Hematopoietic multipotent progenitor cell treated with erythropoietin and hydrocortisone succinate and interleukin-3 and kit ligand, for 6 days (in vitro differentiated cells): ENCODE results near the gene KRTAP1-4.
"Not testable (repeated sequence)": the region's sequence is repeated elsewhere in the genome, so short reads cannot be mapped to it uniquely, and the experiment has no call there.

Source experiments
- DNase-seq: peaks from one replicate; pipeline ENCODE4 v3.0.0-alpha.2; 2015

KRTAP1-4 gene

DNA sequence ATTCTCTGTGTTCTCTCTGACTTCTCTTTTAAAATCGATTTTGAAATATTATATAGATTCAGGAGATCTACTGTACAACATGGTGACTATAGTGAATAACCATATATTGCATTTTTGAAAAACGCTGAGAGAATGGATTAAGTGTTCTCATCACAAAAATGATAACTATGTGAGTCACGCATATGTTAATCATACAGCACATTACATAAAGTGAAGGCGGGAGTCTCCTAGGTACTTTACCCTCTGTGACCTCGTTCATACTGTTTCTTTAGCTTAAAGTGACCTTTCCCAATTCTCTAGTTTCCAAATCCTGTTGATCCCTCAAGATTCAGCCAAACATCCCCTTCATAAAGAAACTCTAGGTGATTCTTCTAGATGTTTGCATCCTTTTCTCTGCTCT is 27.2 kb downstream of the KRTAP1-4 start:
- no peak for DNase-seq

DNA sequence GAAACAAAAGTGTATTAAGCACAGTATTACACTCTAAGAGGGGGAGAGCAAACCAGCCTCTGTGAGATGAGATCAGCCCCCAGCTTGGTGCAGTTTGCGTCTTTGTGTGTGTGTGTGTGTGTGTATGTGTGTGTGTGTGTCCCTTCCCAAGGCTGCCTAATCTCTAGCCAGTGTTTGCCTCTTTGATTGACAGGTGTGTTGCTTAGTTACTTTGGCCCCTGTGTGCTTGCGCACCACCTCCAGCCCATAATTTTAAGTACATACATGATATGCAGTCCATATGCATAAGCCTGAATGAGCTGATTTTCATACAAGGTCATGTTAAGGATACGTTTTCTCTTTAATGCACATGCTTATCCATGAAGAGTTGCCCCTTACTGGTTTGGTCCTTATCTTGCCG is 28.2 kb downstream of the KRTAP1-4 start:
- DNase-seq, result no peak

DNA sequence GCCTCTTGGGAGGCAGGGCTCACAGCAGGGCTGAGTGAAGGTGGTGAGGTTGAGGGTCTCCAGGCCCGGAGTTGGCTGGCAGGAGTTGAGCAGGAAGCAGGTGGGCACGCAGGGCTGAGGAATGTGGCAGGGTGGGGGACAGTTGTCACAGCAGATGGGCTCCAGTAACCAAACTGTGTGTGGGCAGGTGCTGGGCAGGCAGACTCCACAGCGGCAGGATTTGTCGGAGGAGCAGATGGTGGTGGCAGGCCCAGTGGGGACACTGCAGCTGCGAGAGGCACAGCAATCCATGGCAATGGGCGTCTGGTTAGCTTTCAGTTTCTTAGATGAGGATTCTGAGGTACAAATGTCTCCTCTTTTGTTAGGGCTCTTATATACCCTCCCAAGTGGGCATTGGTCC is 30.4 kb downstream of the KRTAP1-4 start, which contains the start of gene KRTAP3-2:
Gene KRTAP3-2 (minus strand): TSS at position 344 of the 400 bp plus-strand sequence. CDS start 53 bp downstream, at position 291.
- not testable (repeated sequence) for DNase-seq

DNA sequence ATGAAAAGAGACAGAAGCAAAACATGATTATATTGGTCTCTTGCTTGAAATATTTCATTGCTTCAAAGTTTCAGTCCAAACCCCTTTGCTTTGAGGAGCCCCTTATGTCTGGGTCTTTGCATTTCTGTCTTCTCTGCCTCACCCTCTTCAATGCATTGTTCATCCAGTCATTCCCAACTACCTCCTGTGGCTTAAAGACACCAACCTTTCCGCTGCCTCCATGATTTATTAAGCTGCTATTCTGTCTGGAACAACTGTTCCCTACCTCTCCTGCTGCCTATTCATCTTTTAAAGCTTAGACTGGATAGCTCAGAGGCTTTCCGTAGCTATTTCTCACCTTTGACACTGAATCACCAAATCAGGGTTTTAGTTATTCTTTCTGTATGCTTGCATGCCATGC is 32.6 kb downstream of the KRTAP1-4 start:
- DNase-seq, result no peak

DNA sequence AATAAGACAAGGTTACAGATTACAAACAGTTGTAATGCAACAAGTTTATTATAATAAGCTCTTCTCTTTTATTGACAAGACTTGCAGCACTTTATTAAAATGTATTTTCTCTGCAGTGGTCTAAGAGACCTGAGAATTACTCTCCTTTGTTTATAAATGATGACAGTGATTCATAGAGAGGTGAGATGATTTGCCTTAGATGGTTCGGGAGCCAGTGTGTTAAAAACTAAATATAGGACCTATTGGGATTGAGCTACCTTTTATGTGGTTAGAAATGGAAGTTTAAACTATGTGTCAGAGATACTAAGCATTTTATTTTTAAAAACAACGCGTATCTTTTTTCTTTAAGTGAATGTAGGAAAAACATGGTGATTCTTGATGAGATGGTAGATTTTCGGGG is 33.2 kb downstream of the KRTAP1-4 start:
- DNase-seq, result no peak

DNA sequence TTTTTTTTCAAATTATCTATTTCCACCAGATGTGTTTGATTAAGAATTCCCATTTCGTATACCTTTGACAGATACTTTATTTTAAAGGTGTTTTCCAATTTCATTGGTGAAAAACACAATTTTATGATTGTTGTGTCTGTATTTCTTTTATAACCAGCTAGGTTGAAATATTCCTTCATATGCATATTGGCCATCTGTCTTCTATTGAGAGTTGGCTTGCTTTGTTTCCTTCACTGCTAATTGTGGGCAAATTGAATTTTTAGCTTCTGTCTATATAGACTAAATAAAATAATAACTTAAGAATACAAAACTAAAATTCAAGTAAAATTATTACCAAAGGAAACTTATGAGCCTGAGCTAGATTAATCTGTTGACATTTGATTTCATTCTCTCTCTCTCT is 34.9 kb downstream of the KRTAP1-4 start:
- DNase-seq, result no peak

DNA sequence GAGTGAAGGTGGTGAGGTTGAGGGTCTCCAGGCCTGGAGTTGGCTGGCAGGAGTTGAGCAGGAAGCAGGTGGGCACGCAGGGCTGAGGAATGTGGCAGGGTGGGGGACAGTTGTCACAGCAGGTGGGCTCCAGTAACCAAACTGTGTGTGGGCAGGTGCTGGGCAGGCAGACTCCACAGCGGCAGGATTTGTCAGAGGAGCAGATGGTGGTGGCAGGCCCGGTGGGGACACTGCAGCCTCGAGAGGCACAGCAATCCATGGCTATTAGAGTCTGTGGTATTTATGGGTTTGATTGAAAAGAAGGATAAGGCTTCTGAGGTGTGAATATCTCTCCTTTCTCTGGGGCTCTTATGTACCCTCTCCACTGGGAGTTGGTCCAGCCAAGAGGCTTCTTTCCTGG is 36.2 kb downstream of the KRTAP1-4 start, which contains the start of gene KRTAP3-3:
Gene KRTAP3-3 (minus strand): TSS at position 326 of the 400 bp plus-strand sequence. CDS start 67 bp downstream, at position 259.
- DNase-seq, result no peak

DNA sequence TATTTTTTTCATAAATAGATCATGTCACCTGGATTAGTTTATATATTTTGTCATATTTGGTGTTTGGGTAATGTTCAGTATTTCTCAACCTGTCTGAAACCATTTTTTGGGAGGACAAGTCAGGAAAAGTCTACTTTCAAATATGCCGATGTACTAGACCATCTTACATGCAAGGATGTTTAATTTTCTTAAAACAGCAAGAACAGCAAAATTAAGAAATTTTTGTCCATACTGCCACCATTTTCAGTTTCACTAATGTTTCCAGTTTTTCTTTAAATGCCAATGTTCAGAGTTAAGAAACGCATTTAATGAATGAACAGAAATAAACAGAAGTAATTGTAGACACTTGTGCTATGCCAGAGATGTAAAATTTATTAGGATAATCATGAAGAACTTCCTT is 36.9 kb downstream of the KRTAP1-4 start:
- DNase-seq, result no peak

DNA sequence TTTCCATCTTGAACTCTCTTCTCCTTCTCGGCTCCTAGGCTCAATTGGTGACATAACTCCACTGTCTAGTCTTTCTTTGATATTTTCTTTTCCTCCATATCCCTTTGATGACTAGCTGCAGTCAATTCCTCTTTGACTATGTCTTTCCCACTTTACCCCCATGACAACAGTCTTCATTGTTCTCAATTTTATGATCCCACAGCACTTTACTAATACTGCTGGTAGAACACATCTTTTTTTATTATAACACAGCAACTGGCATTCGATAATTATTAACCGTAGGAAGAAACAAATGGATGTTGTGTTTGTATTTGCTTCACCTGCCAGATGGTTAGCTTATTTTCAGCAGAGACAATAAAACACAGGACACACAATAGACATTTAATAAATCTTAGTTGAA is 37.3 kb downstream of the KRTAP1-4 start:
- no peak for DNase-seq

DNA sequence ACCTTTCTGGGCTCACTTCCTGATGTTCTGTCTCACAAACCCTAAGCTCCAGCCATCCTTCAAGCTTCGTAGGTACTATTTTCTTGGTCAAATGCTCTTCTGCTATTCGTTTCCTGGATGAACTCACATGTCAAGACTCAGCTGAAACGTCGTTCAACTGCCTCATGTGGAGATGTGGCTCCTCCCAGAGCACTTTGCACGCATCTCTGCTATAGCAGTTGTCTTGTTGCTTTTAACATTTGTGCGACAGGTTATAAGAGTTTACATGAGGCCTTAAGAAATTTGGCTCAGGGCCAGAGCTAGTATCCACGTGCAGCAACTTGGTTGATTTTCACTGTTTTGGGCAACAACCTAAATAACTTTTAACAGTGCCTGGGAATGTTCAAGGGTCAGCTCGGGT is 43.1 kb downstream of the KRTAP1-4 start:
- DNase-seq, result no peak

DNA sequence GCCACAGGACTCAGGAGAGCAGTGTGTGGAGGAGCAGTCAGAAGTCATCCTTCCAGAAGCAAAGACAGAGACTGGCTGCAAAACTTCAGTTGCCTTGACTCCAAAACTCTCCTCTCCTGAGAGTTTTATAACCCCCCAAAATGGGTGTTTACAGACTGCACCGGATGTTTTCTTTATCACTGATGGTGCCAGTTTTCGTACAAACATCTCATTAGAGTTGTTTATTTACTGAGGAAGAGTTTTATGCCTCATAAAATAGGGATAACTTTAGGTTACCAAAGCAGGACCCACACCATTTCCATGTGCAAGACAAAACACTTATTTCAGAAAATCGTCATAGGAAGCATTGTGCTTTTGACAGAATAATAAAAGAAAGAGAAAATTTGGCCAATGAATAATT is 45.8 kb downstream of the KRTAP1-4 start, which contains the start of gene KRT40:
Gene KRT40 (minus strand): TSS at position 101 of the 400 bp plus-strand sequence. CDS start 53 bp downstream, at position 48.
- DNase-seq, result no peak

DNA sequence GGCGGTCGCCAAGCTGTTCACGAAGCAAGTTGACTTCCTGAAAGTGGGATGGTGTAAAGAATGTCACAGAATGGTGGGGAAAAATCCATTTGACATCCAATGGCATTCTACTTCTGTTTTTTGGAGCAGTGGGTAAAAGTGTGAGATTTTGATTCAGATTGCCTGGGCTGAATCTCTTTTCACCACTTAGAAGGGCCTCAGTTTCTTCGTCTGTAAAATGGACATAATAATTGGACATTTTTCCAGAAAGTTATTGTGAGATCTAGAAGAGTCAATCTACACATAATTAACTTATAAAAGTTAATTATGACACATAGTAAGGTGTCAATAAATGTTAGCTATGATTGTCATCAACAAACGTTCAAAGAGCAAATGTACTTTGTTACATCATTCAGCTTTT is 48.9 kb downstream of the KRTAP1-4 start:
- DNase-seq, result no peak

DNA sequence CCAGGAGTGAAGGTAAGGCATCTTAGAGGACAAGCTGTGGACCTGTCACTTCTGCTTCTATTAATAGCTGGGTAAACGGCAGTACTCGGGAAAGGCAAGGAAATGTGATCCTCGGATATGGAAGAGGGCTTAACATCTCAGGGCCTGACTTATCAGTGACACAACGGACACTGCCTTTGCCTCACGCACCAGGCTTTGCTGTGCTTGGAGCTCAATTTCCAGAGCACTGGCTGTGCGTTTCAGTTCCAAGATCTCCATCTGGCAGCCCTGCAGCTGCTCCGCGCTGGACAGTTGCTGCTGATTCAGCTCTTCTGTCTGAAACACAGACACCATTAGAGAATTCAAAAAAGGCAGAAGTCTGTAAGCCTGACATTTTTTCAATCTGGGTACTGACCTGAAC is 49.4 kb downstream of the KRTAP1-4 start:
- no peak for DNase-seq

DNA sequence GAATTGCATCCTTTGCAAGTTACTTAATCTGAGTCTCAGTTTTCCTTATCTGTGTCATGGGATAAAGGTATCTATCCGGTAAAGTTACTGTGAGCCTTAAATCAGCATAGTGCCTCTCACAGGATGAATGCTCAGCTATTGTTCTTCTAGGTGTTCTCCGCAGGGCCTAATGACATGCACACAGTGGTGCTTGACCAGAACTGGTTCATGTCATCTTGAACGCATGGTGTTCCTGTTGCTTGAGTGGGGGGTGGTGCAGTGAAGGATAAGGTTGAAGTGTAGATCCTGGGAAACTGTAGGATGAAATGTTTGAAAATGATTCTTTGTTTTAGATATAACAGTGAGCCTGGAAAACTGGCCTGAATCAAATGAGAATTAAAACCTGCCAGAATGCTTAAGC is 49.9 kb downstream of the KRTAP1-4 start:
- DNase-seq, result no peak
